ENCODE measurements around the gene AOPEP. TPM values are rescaled to one million over a fixed set of nuclear protein-coding genes. Genes with fewer than 3 reads are reported as not detected.
A peak's percentile ranks its signal among the peaks of the same experiment; 100 is the strongest.

The AOPEP gene, protein sequence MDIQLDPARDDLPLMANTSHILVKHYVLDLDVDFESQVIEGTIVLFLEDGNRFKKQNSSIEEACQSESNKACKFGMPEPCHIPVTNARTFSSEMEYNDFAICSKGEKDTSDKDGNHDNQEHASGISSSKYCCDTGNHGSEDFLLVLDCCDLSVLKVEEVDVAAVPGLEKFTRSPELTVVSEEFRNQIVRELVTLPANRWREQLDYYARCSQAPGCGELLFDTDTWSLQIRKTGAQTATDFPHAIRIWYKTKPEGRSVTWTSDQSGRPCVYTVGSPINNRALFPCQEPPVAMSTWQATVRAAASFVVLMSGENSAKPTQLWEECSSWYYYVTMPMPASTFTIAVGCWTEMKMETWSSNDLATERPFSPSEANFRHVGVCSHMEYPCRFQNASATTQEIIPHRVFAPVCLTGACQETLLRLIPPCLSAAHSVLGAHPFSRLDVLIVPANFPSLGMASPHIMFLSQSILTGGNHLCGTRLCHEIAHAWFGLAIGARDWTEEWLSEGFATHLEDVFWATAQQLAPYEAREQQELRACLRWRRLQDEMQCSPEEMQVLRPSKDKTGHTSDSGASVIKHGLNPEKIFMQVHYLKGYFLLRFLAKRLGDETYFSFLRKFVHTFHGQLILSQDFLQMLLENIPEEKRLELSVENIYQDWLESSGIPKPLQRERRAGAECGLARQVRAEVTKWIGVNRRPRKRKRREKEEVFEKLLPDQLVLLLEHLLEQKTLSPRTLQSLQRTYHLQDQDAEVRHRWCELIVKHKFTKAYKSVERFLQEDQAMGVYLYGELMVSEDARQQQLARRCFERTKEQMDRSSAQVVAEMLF
- total RNA-seq, result 10 to 100 TPM in 1 of 2 experiments, 1 to 10 TPM in 1; 9.9 to 10.2 TPM

DNA sequence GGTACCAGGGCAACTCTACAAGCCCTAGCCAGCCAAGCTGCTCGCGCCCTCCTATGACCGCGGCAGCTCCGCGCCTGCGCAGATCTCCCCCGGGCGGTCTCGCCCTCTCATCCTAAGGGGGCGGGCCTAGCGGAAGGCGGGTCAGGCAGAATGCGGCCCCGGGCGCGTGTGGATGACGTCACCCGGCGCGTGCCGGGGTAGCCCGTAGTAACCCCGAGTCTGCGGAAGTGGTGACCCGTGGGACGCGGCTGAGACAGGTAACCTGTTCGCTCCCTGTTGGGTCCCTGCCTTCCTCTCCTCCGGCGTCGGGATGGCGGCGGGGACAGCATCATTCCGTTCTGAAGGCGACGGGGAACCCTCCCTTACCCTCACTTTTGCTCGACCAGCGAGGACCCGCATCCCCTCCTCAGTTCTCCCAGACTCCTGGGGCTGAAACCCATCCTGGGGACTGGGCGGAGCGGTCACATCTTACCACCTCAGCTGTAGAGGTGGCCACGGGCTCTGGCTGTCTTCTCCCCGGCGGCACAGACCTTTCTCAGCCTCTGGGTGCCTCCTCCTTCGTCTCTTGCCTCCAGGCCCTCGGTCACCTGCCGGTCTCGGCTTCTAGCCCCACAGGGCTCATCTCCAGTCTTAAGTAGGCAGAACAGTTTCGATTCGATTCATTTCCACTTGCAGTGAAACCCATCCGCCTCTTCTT lies at the start of gene AOPEP:
Gene AOPEP, plus strand, starts transcription at position 205 of the 697 bp plus-strand sequence. CDS start 33,085 bp downstream, outside the sequence.

Small RNAs within 50 kb of the gene (microRNA-seq; reads per million reads assigned to microRNA genes)
- gene MIR2278 (ENCODE audit: borderline microRNAs expressed, borderline replicate concordance), result not detected
- gene MIR23B (ENCODE audit: borderline microRNAs expressed, borderline replicate concordance), result 661 reads per million, percentile 87 among the genes with 10 or more reads in this experiment
- gene MIR24-1 (ENCODE audit: borderline microRNAs expressed, borderline replicate concordance), result not detected
- 104 reads per million, percentile 71 among the genes with 10 or more reads in this experiment for gene MIR27B (ENCODE audit: borderline microRNAs expressed, borderline replicate concordance)
- gene MIR3074 (ENCODE audit: borderline microRNAs expressed, borderline replicate concordance), result not detected
- gene MIR6081 (ENCODE audit: borderline microRNAs expressed, borderline replicate concordance), result not detected

Other genes starting within 250 kb of the AOPEP start
- not detected for gene PCAT7, start 171.6 kb upstream of the AOPEP start, total RNA-seq
- not detected for gene FBP2, start 132.9 kb upstream of the AOPEP start, total RNA-seq
- 1 to 10 TPM; 1.1 to 1.3 TPM for gene FBP1, start 87.2 kb upstream of the AOPEP start, total RNA-seq